ENCODE measurements around the gene TCAIM.
A peak's percentile ranks its signal among the peaks of the same experiment; 100 is the strongest.
"Not testable (repeated sequence)": the region's sequence is repeated elsewhere in the genome, so short reads cannot be mapped to it uniquely, and the experiment has no call there.

The TCAIM gene

DNA sequence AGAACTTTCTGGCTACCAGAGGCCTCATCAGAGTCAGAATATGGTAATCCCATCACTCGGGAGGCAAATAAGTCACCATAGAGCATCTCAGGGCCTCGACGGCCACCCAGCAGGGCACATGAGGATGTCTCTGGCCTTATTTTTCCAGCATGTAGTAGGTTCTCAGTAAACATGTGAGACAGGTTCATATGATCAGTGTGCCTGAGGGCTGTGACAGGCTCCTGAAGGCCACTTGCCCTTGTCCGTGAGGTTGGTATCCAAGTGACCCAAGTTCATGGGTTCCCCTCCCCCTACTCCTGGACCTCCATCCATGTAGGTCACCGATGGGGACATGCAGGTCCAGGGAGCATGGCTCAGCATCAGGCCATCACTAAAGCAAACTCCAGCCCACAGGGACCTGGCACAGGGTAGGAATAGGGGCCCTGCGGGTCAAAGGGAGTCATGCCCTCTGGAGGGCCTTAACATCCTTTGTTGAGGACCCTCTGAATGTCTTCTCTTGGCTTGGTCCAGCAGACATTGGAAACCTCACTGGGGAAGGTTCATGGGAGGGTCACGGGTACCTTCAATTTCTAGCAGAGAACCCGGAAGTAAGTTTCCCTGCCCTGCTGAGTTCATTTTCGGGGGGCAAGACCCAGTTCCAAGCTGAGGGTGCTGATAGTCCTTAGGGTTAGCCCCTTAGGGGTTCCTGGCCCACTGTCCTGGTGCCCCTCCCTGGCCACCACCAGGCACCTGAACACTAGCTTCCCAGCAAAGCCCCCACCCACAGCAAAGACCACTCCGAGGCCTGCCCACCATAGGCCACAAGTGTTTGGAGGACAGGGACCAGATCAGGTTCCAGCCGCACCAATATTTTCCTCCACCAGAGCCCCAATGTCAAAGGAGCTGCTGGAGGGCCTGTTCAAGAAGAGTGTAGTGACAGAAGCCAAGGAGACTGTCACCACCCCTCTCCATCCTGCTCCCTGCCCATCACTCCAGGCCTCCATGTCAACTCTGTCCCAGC lies 77.8 kb downstream of the TCAIM start:
- DNase-seq = no peak

DNA sequence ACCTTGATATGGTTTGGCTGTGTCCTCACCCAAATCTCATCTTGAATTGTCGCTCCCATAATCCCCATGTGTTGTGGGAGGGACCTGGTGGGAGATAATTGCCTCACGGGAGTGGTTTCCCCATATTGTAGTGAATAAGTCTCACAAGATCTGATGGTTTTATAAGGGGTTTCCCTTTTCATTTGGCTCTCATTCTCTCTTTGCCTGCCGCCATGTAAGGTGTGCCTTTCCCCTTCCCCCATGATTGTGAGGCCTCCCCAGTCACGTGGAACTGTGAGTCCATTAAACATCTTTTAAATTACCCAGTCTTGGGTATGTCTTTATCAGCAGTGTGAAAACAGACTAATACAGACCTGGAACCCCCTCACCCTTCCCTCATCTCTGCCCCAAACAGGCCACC lies 79.6 kb downstream of the TCAIM start:
- DNase-seq = not testable (repeated sequence)

DNA sequence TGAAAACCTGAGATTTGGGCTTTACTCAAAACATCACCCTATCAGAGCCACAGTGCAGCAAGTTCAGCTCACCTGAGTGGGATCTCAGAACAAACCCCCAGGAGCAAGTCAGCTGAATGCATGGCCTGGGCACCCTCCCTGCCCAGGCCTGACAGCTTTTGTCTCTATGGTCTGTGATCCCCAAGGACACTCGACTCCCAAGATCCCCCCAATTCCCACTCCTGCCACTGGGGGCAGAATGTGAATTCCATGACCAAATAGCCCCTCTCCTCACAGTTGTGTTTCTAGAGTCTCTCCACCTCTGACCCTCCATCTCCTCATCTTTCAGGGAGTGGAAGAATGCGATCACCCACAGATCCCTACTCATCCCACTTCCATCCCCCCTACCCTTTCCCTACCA lies 80.0 kb downstream of the TCAIM start:
- DNase-seq = no peak

DNA sequence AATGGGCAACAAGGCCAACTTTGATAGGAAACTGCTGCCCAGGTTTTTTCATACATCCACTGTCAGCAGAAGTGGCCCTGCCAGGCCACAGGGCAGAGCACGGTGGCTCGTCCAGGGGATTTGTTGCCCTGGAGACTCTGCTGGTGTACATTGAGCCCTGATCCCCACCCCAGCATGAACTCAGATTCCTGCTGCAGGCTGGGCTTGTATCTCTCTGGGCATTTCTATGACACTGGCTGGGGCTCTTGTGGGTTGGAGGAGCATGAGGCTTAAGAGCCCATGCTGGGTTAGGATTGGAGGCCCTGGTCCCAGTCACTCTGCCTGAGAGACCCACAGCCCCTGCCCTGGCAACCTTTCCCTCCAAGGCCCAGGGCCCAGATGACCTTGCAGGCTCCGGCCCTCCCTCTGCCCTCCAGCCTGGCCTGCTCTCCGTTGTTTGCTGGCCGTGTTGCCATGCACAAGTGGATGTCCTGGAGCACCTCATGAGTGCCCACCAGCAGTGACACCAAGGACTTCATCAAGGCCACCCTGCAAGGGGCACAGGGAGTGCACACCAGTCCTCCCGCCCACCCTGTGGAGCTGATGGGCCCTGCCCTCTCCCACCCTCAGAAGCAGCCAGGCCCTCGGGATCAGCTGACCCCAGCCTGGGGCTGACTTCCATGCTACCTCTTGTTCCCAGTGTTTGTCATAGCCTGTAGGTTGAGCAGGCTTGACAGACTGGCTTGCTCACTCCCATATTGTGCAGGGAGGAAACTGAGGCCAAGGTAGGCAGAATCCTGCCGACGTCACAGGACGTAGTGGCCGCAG lies 80.8 kb downstream of the TCAIM start:
- no peak for DNase-seq

DNA sequence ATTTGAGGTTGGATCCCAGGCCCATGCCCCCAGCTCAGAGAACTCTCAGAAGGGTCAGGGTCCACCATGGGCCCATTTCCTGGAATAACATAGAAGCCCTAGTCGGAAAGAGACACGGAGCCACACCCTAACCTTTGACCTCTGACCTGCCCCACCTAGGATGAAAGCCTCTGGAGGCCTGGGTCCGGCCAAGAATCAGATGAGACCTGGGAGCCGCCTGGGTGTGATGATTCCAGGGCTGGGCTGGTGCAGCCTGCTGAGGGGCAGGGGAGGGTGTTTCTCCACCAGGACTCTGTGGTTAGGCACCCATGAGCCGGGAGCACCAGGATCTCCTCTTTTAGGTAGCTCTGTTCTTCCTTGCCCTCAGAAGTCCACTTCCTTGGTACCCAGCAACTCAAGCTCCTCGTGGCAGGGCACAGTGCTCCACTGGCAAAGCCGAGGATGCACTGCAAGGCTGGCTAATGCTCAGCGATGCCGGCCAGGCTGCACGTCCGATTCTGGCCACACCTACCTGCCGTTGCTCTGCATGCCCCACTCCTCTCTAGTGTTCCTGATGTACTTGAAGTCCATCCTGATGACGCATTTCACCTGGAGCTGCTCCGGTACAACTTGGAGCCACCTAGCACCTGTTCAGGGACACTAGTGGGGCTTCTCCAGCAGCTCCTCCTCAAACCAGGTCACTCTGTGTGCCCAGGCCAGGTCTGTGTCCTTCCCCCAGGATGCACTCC lies 81.5 kb downstream of the TCAIM start:
- DNase-seq = no peak

DNA sequence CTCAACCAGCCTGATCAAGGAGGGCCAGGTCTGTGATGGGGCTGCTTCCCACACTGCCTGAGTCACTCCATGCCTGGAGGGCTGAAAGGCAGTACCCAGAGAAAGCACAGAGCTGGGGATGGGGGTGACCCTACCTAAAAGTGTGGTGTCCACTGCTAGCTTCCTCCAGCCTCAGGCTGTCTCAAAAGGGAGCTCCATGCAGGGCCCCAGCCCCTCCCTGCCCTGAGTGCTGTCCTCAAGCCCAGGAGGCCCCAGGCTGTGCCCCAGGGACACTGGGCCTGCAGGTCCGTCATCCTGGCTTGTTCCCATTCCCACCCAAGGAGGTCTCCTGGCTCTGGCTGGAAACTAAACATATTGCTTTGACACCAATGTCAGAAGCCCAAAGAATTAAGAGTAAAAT lies 82.1 kb downstream of the TCAIM start:
- DNase-seq = no peak

DNA sequence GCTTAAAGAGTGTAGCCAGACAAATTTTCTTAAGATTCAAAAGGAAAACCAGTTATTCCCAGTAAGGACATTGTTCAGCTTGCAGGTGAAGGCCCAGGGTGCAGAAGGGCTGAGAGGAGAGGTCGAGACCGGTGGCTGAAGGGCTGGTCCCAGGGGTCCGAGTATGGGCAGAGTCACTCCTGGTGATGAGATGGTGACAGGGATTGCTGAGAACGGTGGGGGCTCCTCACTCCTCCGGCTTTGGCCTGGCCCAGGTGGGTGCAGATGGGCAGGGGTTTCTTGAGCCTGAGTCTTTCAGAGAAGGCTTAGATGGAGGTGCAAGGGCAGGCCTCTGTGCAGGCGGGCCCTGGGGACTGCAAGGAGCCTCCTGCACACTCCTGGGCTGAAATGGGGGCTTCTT lies 82.7 kb downstream of the TCAIM start:
- DNase-seq = no peak

DNA sequence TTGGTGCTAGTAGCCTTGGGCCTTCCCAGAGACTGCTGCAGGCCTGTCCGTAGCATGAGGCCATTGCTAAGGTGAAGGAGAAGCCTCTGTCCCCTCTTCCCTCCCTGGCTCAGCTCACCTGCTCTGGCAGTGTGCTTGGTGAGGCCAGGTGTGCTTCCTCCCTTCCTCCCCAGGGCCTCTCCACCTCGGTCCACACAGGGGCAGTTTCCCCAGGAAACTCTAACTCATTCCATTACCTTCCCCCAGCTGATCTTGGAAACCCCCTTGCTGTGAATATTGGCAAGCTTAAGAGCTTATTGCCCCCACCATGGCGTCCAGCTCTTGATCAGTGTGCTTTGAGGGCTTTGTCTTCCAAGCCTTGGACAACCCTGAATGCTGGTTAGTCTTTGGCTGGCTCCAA lies 86.2 kb downstream of the TCAIM start:
- DNase-seq = no peak

DNA sequence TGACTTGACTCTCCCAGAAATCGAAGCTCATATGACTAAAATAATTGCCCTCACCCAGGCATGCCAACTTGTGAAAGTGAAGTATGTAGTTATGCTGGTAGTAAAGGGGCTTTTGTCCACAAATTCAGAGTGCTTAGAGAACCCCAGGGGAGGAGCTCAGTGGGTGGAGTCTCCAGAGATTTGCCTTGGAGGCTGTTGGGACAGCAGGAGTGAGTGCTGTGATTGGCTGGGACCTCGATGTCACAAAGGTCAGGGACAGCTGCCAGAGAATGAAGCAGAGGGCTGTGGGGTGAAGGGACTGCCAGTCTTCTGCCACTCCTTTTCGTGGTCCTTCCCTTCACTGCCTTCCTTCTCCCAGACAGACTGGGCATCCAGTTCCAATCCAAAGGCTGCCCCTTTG lies 89.1 kb downstream of the TCAIM start:
- DNase-seq = no peak

DNA sequence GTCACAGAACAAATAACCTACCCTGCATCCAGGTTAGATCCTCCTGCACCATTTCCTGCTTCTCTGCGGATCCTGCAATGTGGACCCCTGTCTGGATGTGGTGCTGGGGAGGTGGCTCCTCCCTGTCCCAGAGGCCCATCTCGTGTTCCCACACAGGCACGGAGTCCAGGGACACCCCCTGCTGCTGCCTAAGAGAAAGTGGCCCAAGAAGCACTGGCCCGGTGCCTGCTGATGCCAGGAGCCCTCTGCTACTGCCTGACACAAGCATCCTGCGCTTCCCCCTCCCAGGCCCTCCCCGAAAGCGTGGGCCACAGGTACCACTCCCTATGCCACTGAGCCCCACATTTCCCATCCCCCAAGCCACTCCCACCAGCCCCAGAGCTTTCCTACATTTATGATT lies 90.3 kb downstream of the TCAIM start:
- DNase-seq = no peak

DNA sequence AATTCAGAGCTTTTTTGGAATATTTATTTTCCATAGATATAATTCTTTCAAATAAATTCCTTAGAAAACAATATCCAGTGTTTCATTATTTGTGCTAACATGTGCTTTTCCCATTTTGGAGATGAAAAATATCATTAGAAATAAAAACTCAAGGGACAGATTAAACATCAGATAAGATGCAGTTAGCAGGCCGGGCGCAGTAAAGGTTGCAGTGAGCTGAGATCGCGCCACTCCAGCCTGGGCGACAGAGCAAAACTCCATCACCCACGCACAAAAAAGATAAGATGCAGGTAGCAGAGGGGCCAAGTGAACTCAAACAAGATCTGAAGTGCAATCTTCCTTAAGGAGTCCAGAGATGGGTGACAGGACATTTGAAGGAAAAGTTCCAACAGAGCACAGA lies 90.9 kb downstream of the TCAIM start:
- no peak for DNase-seq

DNA sequence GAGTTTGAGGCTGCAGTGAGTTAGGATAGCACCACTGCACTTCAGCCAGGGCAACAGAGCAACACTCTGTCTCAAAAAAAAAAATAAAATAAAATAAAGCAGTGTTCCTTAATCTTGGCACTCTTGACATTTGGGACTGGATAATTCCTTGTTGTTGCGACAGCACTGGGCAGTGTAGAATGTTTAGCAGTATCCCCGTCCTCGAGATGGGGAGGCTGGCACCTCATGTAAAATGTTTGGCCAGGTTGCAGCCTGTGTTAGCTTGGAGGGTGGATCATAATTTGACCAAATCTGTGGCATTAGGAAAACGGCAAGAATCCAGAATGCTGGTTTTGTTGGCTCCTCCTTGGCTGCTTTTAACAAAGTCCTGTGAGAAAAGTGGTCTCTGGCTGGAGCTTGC lies 91.9 kb downstream of the TCAIM start:
- DNase-seq = no peak

DNA sequence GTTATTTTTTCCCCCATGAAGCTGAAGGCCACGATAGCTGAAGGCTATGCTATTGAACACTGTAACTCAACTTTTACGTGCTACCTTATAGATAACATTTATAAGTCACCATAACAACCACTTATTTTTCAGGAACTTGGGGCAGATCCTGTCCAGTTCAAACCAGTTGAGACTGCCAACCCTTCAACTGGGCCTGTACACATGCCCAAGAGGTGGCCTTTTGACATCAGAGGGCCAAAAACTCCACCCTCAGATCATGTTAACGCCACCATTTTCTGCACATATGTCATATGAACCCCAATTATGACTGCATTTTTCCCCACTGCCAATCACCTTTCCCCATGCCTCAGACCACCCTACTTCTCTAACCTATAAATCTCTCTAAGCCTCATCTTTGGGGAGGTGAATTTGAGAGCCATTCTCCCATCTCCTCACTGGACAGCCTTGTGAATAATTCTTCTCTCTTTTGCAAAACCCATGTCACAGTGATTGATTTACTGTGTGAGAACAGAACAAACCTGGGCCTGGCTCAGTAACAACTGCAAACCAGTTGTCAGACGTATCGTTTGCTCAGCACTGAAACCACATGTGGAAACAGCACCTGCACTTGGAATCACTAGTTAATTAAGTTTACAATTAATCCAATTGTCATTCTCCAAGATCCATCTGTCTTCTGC lies 96.4 kb downstream of the TCAIM start:
- DNase-seq = no peak

DNA sequence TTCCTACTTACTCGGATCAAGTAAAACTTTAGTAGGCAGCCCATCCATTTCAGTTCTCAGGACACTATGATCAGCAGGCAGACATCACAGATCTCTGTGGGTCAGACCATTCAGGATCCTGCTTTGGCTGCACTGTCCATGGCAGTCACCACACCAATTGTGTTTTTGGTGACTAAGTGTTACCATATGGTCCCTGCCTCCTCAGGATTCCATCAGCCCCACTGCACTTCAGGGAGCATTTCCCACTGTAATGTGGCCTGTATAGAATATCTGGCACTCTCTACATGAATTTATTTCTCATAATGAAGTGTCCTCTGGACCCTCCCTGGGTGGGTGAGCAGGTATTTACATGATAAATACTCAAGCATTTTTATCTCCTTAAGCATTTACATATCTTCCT lies 97.6 kb downstream of the TCAIM start:
- DNase-seq = no peak

DNA sequence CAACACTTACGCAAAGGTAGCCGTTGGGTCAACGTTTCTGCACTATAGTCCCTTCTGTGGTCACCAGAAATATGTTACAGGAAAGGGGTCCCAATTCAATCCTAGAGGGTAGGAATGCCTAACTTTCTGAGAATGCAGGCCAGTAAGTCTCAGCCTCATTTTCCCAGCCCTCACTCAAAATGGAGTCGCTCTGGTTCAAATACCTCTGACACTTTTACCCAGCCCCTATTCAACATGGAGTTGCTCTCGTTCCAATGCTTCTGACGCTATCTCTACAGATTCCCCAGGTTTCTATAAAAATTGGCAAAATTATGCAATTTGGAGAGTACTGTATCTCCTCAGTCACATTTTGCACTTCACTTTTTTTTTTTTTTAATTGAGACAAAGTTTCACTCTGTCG lies 99.2 kb downstream of the TCAIM start:
- DNase-seq = no peak

DNA sequence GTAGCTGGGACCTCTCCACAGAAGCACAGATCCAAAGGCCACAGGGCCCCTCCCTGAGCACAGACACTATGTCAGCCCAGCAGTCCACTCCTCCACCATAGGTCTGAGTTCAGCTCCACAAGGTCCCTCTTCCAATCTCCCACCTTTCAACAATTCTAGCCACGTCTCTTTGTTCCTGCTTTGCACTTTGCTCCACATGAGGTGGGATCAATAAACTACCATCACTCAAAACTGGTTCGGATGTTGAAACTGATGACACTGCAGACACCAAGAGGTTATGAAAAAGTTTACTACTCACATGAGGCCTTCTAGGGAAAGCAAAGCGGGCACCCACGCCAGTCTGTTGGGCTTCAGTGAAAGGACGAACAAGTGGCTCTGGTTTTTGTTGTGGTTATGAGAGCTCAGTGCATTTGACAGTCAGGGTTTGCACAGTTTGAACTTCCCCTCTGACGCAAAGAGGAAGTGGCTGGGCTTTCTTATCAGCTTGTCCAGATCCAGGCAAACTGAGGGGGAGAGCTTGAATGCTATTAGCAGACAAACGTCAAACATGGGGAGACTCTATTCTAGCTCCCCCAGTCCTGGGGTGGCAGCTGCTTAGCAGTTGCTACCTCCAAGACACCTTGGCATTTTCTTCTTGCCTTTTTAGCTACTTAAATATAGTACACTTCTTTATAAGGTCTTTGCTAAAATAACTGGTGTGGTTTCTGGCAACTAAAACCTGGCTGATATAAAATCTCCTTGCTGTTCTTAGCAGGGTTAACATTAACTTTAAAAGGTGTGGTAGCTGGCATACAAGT lies 101.1 kb downstream of the TCAIM start:
- peak; percentile 49 for DNase-seq

DNA sequence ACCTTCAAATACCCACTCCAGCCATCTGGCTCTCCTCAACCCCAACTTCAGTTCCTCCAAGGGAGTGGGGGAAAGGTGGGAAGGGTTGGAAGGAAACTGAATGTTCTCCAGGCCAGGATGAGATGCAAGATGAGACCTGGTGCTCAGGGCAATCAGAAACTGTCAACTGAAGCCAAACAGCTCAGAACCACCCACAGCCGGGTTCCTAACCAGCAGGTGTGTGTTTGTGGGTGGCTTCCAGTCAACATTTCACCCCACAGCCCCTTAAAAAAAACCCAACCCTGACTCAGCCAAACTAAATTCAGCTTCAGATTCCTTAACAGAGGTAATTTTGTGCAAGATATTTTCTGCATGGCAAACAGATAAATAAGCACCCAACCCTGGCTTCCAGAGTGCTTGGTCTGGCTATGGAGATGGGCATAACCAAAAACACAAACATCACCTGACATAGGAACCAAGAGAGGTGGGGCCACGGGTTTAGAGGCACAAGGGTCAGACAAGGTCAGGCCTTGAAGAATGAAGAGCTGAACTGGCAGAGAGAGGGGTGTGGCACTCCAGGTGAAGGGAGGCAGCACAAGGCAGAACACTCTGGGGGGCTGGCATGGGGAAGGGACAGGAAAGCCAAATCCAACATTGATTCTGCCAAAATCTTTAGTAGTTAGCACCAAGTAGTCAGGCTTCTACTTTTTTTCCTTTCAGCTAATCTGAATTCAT lies 104.2 kb downstream of the TCAIM start:
- no peak for DNase-seq

DNA sequence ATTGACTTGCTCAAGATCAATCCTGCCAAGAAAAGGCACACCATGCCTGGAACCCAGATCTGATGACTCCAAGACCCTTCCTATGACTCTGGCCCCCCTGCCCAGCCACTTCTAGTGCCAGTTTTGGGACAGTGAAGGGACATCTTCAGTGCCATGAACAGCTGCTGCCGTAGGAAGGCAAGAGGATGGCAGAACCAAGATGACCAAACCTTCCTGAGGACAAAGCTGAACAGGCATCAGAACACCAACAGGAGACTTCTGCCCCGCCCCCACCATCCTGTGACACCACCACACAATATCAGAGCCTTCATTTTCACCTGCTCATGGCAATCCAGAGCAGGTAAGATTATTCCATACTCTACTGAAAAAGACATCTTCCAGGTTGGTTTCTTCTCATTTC lies 105.9 kb downstream of the TCAIM start:
- DNase-seq = no peak

DNA sequence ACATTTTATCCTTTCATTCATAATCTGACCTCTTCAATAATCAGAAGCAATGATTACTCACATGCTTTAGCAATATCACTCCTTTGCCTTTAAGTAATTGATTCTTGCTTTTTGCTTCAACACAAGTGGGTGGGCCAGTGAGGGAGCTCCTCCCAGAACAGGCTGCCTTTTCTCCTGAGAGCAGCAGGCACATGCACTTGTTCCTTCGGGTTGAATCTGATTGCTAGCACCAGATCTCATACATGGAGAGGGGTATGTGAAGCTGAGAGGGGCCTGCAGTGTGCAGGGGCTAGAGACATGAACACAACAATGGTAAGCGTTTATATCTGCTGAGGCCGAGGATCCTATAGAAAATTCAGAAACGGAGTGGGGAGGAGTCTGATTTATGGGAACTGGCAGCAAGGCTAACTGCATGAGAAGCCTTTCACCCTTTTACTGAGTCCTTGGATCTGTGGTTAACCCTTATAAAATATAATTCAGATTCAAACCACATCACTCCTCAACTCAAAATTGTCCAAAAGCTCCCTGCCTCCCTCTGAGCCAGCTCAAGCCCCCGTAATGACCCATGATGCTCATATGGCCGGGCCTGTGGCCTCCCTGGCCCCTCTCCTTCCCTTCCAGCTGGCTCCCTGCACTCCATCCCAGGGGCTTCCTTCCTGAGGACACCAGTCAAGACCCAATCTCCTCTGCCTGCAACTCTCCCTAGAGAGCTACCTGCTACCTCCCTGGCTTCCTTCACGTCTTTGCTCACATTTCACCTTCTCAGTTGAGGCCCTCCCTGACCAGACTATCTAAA lies 106.5 kb downstream of the TCAIM start:
- no peak for DNase-seq

DNA sequence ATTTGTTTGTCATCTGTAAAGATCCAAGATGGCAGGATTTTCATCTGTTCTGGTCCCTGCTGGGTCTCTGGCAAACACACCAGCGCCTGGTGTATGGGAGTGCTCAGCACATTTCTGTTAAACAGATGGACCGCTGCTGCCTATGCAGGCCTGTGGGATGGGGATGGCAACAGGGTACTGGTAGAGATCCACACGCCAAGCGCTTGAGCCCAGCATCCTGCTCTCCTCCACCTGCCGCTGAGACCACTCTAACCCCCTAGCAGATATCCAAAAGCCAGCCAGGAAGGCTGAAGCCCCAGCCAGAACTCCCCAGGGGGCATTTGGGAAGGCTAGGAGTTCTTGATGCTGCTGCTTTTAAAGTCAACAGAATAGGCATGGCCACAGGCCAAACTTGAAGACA lies 107.2 kb downstream of the TCAIM start:
- DNase-seq = no peak
